Activated T-helper 2 cell treated with anti-CD3 and anti-CD28 coated beads, Interferon-gamma antibody, Interleukin-2, Interleukin-4, amounts not matched to agents 10 μg/mL and 5 μg/mL and 100 μg/mL, durations not matched to agents 14 hours and 24 hours and 36 hours (primary cell): ENCODE measurements around the gene ZNF723. TPM values are rescaled to one million over a fixed set of nuclear protein-coding genes. Genes with fewer than 3 reads are reported as not detected.

ENCODE experiments used
- total RNA-seq: library from RNA; stranded (reverse); gene quantifications from 2 replicates; pipeline ENCODE4 v1.2.3, GENCODE V29; 2022

ZNF723 gene
- total RNA-seq, 1 donor from 2014 or later: not detected

Other genes starting within 250 kb of the ZNF723 start
- gene ZNF492, start 198.0 kb upstream of the ZNF723 start, total RNA-seq: 0.07 and 0.18 TPM in 2 replicates
- not detected in 2 replicates for gene ZNF99, start 48.1 kb upstream of the ZNF723 start, total RNA-seq
- gene ZNF728, start 170.9 kb downstream of the ZNF723 start, total RNA-seq: not detected in 2 replicates